ENCODE results near the gene ATP6V0E1. TPM values are rescaled to one million over a fixed set of nuclear protein-coding genes. Genes with fewer than 3 reads are reported as not detected.

Gene ATP6V0E1
- total RNA-seq, 4 donors from 2014 or later, result 174 to 267 (median 238) TPM

- DNase-seq (ENCODE audit: low spot score) (peak; percentile 59), ATAC-seq (ENCODE audit: low FRiP score) (peak; percentile 86)
- no peak for TF ChIP-seq CTCF (IDR thresholded peaks at IDR 0.05)
These were observed 828 bp downstream of the ATP6V0E1 start for GRCh38 chr5:172984244-172984953.

DNA sequence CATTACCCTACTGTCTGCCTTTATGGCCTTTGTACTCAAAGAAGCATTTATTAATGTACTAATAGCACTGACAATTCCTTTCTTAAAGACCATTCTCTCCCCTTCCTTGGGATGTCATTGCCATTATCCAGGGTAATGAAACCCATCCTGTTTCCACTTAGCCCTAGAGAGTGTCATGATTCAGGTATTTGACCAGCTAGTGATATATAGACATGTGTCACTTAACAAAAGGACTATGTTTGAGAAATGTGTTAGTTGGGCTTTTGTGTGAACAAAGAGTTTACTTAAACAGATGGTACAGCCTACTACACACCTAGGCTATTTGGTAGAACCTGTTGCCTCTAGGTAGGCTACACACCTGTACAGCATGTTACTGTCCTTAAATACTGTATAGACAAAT lies 2.0 kb downstream of the ATP6V0E1 start:
- DNase-seq (ENCODE audit: low spot score) (no peak), ATAC-seq (ENCODE audit: low FRiP score) (no peak)
- no peak for TF ChIP-seq CTCF (IDR thresholded peaks at IDR 0.05)

- no peak for TF ChIP-seq CTCF (IDR thresholded peaks at IDR 0.05)
- no peak for DNase-seq (ENCODE audit: low spot score)
- ATAC-seq (ENCODE audit: low FRiP score), result no peak
These were observed 4.7 kb downstream of the ATP6V0E1 start for GRCh38 chr5:172988276-172988675.

DNA sequence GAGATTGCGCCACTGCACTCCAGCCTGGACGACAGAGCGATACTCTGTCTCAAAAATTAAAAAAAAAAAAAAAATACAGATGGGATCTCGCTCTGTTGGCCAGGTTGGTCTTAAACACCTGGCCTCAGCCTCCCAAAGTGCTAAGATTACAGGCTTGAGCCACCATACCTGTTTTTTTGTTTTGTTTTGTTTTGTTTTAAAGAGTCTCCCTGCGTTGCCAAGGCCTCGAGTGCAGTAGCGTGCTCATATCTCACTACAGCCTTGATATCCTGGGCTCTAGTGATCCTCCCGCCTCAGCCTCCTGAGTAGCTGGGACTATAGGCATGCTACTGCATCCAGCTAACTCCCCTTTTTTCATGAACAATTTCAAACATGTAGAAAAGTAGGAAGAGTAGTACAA lies 7.2 kb downstream of the ATP6V0E1 start:
- TF ChIP-seq CTCF (IDR thresholded peaks at IDR 0.05), result no peak
- DNase-seq (ENCODE audit: low spot score) (no peak), ATAC-seq (ENCODE audit: low FRiP score) (no peak)

DNA sequence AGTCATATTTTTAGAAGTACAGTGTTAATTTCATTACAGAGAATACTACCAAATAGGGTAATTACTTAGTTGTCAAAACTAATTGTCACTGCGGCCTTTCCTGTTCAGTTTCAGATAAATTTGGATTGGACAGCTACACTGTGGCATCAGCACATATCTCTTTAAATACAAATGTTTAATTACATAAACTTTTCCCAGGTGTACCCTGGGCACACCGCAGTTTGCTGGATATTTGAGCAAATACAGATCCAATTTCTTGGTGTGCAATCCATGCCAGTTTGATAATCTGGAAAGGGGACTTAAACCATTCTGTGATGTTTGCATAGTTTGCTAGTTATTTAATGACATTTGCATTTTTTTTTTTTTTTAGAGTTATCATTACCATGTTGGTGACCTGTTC lies 10.8 kb downstream of the ATP6V0E1 start:
- no peak for ATAC-seq (ENCODE audit: low FRiP score)
- TF ChIP-seq CTCF (IDR thresholded peaks at IDR 0.05), result no peak
- DNase-seq (ENCODE audit: low spot score), result no peak

DNA sequence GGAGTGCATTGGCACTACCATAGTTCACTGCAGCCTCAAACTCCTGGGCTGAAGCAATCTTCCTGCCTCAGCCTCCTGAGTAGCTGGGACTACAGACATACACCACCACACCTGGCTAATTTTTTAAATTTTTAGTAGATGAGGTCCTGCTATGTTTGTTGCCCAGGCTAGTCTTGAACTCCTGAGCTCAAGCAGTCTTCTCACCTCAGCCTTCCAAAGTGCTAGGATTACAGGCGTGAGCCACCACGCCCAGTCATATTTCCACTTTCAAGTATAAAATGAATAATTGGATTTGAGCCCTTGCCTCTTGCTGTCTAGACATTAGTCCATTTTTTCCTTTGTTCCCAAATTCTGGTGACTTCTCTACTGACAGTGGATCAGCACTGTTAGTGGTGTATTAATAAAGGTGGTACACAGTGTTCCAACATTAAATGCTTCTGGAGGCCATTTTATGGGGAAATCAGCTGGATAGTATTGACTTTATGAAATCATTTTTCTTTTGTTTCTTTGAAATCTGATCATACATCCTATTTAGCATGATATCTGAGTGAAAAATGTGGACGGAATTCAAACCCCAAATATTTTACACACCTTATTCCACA lies 15.9 kb downstream of the ATP6V0E1 start:
- TF ChIP-seq CTCF (IDR thresholded peaks at IDR 0.05), result no peak
- DNase-seq (ENCODE audit: low spot score) (no peak), ATAC-seq (ENCODE audit: low FRiP score) (no peak)

GRCh38 chr5:172999974-173000373 lies 16.4 kb downstream of the ATP6V0E1 start:
- DNase-seq (ENCODE audit: low spot score) (no peak), ATAC-seq (ENCODE audit: low FRiP score) (no peak)
- TF ChIP-seq CTCF (IDR thresholded peaks at IDR 0.05), result no peak
